ENCODE measurements around the gene HHATL.

HHATL gene

DNA sequence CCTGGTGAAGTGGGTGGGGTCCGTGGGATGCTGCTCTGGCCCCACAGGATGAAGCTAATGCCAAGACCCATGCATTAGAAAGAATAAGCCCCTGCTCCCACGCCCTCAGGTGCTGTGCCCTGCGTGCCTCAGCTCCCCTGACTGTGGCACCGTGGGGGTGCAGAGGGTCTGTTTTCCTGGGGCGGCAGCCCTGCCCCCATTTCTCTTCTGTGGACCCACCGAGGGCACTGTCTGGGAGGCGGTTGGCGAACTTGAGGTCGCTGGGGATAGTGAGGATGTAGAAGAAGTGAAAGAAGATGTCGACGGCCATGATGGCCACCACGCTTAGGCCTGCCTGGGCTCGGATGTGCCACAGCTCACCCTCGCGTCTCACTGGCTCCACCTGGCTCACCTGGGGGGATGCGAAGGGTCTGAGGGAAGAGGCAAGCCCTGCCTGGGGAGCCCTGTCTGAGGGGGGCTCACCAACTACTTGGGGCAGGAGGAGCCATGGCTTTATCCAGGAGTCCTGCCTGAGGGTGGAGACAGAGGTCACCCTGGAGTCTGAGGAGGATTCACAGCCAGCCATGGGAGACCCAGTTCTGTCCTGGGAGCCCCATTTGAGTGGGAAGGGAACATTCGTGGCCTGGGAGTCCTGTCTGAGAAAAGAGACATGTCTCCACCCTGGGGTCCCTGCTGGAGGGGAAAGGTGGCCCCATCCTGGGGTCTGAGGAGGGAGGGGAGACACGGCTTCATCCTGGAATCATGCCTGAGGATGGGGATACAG lies 5.1 kb downstream of the HHATL start:
- no peak for DNase-seq (ENCODE audit: low read depth)

DNA sequence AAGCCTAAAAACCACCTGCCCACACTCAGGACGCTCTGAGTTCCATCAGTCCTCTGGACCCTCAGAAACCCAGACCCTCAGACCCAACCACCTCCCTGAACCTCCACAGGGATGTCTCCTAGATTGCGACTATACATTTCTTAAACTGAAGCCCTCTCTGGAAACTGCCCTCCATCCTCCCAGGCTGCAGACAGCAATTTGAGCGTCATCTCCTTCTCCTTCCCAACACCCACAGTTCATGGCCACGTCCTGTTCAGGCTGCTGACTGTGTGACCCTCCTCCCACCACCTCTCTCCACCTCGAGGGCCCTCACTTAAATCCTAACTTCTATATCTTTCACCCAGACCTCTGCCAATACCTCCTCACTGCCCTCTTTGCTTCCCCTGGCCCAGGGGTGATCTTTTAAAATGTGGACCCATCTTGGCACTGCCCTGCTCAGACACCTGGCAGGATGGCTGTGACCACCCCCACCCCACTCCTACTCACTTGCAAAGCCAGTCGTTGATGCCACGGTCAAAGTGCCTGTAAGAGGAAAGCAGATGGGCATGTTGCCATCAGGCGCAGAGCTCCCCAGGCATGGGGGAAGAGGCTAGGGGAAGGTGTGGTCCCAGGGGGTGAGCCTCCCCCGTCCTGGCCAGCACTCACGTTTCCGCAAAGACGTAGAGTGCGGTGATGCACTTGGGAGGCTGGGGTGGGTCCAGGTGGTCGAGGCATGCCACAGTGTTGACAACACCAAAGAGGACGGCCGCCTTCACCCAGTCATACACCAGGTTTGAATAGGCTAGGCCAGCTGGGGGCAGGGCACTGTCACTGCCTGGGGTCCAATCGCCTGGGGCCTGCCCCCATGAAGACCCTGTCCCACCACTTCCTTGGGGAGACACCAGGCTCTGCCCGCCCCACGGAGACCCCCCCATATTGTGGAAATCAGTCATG lies 6.0 kb downstream of the HHATL start:
- DNase-seq (ENCODE audit: low read depth) = no peak

DNA sequence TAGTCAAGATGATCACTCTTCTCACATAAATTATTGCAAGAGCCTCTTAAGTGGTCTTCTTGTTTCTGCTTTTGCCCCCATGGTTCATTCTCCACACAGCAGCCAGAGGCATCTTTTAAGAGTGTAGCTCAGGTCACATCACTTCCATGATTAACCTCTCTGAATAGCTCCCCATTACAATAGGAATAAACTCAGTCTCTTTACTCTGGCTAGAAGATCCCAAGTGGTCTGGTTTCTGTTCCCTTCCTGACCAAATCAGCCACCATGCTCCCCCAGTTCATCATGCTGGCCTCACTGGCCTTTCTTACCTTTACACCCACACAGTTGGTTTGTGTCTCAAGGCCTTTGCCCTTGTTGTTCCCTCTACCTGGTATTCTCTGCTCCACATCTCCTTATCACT lies 8.2 kb downstream of the HHATL start:
- DNase-seq (ENCODE audit: low read depth) = no peak

DNA sequence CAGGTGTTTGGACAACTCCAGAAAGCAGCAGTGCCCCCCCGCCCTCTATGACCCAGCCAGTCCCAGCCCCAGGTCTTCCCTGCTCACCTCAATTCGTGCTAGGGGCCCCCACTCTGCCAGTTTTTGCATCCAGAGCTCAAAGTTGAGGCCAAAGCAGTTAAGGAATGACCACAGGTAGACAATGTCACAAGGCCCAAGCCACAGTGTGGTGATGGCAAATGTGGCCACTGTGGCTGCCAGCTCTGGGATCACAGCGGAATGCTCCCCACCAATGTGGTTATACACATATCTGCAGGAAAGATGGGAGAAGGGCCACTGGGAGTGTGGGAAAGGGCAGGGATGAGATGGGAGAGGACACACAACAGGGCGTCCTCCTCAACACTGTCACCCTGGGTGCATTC lies 9.1 kb downstream of the HHATL start:
- no peak for DNase-seq (ENCODE audit: low read depth)

DNA sequence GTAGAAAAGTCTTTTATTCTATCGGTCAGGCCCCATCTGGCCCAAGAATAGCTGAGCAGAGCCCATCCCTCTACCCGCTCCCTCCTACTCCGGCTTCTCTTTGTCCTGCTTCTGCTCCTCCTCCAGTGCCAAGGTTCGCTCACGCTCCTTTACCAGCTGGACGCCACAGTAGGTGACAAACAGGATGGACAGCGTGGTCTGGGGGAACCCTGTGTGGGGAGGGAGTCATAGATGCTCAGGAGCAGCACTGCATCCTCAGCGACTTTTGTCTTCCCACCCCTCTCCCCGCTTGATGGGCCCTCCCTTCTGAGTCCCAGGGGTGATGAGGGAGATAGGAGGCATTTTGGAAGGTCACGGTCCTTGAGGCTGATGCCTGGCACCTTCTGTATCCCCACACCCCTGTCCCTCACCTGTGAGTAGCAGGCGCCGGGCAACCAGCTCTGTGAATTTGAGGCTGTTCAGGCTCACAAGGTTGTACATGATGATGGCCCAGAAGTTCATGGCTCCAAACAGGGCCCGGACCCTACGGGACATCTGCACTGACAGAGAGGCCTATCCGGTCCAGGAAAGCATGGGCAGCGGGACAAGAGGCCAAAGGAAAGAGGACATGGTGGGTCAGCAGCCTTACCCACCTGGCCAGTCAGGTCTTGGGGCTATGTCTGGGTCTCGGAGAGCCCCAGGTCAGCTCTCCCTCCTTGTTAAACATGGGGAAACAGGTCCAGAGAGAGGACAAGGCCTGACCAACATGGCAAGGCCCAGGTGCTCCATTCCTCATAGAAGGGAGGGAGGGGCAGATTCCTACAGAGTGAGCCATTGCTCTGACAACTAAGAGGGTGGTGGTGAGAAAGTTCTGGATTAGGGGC lies 9.7 kb downstream of the HHATL start:
- DNase-seq (ENCODE audit: low read depth) = no peak

DNA sequence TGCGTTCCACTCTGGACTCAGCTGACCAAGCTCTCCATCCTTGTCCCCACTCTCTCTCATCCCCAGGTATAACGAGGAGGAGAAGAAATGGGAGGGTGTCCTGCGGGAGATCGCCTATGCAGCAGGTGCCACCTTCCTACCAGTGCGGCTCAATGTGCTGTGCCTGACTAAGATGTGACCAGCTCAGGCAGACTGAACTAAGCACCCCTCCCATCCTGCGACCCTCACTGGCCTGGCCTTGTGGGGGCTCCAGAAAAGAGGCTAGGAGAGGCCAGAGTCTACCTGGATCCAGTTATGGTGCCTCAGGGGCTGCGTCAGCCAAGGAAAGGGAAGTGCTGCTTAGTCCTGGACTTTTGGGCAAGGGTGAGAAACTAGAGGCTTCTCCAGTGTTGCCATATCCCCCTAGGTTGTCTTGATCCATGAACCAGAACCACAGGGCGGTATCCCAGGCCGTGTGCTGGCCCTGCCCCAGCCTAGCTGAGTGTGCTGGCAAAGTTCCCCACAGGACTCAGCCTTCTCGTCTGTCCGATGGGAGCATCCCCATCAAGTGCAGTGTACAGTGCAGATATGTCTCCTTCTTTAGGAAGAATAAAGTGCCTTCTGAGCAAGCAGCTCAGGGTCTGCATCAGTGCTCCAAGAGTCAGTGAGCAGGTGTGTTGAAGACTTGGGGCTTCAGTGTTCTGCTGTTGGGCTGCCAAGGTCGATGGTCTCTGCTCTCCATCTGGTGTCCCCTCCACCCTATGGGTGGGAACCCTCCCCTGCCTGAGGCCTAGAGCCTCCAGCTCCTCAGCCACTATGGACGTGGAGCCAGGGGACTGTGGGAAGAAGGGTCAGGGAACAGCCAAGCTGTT lies 10.6 kb downstream of the HHATL start:
- DNase-seq (ENCODE audit: low read depth) = no peak

DNA sequence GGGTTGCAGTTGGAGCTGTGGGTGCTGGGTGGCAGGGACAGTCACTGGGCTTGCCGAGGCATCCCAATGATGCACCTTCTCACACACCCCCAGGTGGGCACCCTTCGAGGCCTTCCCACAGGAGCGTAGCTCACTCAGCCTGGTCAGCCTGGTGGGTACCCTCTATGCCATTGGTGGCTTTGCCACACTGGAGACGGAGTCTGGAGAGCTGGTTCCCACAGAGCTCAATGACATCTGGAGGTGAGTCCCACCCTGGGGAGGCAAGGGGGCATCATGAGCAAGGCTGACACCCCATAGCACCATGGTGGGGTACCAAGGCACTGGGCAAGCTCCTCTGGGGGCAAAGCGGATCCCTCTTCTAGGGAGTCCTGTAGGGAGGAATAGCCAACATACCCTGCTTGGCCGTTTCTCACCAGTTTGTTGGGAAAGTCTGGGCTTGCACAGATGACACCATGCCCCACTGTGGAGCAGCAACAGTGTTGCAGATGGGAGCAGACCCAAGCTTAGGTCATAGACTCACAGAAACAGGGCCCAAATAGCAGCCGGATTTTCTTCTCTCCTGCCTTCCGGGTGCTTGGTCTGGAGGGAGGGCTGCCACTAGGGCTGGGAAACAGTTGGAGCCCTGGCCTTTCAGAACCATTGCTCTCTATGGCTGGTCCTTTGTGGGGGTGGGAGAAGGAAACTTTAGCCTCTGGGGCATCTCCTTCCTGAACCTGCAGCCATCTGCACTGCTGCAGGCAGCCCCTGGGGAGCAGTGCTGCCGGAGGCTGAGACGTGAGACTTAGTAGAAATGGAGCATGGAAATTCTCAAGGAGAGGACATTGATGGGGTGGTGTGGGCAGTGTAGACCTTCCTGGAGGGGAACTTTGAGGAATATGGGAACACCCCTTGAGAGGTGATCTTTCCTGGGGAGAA lies 11.6 kb downstream of the HHATL start:
- DNase-seq (ENCODE audit: low read depth) = no peak

DNA sequence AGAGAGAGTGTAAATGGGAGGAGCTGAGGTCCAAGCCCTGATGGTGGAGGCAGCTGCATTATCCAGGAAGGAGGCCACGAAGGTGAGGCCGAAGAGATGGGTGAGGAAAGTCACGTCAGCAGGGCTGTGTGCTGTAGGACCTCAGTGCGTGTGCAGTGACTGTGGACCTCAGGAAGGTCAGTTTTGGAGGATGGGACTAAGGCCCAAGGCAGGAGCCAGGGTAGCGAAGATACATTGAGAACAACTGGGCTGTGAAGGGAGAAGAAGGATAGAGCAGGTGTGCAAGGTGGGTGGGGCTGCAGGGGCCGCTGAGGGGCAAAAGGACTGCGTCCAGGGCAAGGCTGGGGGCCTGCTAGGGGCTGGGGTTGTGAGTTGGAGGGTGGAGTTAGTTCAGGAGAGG lies 12.4 kb downstream of the HHATL start:
- no peak for DNase-seq (ENCODE audit: low read depth)

DNA sequence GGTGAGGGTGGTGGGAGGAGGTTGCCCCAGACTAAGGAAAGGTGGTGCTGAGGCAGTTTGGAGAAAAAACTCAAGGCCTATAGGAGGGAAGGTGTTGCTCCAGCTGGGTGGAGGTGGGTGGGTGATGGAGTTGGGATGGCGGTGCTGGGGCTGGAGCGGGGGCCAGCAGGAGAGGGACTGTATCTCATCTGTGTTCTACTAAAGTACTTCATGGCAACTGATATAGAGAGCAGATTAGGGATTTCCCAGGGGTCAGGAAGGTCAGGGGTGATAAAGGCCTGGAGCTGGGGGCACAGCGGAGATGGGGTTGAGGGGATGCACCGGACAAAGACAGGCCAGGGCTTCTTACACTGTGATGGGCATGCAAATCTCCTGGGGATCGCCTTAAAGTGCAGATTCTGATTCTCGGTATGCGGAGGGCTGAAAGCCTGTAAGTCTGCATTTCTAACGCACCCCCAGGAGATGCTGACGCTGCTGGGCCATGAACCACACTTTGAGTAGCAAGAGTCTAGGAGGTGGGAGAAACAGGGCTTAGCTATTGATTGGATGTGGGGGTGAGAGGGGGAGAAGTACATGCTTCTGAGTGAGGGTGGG lies 13.1 kb downstream of the HHATL start:
- no peak for DNase-seq (ENCODE audit: low read depth)

DNA sequence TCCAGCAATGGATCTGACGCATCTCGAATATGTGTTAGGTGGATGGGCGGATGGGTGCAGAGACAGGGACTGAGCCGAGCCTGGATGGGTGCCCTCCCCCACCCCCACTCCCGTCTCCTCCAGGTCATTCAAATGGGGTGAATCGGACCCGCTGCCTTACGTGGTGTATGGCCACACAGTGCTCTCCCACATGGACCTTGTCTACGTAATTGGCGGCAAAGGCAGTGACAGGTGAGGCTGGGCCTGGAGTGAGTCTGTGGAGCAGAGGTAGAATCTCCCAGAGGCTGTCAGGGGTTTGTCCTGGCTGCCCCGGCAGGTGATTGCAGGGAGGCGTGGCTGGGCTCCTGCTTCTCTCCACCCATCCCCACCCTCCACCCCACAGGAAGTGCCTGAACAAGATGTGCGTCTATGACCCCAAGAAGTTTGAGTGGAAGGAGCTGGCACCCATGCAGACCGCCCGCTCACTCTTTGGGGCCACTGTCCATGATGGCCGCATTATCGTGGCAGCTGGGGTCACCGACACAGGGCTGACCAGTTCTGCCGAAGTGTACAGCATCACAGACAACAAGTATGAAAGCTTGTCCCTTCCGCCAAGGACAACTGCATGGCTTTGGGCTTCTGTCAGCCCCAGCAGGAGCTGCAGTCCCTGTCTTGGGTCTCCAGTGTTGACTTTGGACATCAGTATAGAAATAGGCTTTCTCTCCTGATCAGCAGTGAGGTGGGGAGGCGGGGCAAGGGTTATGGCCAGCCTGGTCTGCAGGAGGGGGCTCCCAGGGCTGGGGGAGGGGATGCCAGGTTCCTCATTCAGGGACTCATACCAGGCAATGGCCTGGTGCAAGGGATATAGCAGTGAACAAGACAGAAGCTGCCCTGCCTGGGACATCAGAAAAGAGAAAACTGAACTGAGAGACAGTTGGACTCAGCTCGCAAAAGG lies 13.8 kb downstream of the HHATL start:
- no peak for DNase-seq (ENCODE audit: low read depth)

DNA sequence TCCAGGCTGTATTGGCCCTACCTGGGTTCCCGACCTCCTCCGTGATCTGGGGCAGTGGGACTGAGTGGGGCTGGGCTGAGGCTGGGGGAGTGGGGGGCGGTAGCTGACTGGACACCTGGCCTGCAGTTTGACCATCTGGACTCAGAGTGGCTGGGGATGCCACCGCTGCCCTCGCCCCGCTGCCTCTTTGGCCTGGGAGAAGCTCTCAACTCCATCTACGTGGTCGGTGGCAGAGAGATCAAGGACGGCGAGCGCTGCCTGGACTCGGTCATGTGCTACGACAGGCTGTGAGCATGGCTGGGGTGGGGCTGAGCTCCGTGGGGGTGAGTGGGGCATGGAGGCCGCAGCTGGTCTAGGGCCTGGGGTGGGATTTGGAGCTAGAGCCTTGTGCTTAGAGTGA lies 14.6 kb downstream of the HHATL start:
- DNase-seq (ENCODE audit: low read depth) = no peak

DNA sequence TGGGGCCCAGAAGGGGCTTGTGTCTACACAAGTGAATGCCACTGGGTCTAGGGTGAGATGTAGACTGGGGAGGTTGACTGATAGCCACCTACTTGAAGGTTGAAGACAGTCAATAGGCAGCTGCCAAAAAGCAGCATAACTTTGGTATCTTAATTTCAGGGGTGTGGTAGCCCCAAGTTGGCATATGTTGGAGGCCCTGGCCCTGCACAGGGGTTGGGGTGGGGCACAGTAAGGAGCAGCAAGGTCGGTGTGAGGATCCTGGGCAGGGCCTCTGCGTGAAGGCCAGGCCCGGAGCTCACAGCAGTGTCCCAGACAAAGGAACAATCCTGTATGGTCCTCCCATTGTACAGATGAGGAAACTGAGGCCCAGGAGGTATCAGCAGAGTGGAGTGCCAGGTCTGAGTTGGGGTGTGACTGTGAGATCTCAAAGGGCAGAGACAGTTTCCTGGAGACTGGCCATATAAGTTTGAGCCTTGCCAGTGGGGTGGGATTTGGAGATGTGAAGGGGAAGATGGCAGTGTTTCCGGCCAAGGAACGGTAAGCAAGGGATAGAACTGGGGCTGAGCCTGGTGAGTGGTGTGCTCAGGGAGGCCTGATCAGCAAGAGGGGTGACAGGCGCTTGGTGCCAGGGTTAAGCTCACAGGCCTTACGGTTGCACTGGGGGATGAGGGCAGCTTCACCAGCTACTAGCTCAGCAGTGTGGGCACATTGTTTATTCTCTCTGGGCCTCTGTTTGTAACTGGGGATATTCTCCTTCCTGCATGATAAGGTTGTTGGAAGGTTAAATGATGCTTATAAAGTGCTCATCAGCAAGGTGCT lies 15.6 kb downstream of the HHATL start:
- DNase-seq (ENCODE audit: low read depth) = no peak

DNA sequence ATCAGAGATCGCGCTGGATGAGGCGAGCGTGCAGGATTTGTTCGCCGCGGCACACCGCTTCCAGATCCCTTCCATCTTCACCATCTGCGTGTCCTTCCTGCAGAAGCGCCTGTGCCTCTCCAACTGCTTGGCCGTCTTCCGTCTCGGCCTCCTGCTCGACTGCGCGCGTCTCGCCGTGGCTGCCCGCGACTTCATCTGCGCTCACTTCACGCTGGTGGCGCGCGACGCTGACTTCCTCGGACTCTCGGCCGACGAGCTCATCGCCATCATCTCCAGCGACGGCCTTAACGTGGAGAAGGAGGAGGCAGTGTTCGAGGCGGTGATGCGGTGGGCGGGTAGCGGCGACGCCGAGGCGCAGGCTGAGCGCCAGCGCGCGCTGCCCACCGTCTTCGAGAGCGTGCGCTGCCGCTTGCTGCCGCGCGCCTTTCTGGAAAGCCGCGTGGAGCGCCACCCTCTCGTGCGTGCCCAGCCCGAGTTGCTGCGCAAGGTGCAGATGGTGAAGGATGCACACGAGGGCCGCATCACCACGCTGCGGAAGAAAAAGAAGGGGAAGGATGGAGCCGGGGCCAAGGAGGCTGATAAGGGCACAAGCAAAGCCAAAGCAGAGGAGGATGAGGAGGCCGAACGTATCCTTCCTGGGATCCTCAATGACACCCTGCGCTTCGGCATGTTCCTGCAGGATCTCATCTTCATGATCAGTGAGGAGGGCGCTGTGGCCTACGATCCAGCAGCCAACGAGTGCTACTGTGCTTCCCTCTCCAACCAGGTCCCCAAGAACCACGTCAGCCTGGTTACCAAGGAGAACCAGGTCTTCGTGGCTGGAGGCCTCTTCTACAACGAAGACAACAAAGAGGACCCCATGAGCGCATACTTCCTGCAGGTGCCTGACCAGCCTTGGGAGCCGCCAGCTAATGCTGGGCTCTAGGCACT lies 16.4 kb downstream of the HHATL start:
- DNase-seq (ENCODE audit: low read depth) = no peak

DNA sequence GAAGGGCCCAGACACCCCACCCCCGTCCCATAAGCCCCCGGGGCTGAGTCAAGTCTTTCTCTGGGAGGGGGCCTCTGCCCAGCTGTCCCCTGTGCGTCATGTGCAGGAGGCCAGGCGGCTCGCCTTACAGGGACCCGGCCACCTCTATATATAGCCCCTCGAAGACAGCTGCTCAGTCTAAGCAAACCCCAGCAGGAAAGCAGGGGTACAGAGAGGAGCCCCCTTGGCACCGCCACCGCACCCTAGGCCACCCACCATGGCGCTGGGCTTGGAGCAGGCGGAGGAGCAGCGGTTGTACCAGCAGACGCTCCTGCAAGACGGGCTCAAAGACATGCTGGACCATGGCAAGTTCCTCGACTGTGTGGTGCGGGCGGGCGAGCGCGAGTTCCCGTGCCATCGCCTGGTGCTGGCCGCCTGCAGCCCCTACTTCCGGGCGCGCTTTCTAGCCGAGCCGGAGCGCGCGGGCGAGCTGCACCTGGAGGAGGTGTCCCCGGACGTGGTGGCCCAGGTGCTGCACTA lies 17.2 kb downstream of the HHATL start, which contains the start of gene KLHL40:
TSS of gene KLHL40 (plus strand) at position 175 of the 519 bp plus-strand sequence. CDS start at position 257, 82 bp downstream.
- DNase-seq (ENCODE audit: low read depth) = no peak

DNA sequence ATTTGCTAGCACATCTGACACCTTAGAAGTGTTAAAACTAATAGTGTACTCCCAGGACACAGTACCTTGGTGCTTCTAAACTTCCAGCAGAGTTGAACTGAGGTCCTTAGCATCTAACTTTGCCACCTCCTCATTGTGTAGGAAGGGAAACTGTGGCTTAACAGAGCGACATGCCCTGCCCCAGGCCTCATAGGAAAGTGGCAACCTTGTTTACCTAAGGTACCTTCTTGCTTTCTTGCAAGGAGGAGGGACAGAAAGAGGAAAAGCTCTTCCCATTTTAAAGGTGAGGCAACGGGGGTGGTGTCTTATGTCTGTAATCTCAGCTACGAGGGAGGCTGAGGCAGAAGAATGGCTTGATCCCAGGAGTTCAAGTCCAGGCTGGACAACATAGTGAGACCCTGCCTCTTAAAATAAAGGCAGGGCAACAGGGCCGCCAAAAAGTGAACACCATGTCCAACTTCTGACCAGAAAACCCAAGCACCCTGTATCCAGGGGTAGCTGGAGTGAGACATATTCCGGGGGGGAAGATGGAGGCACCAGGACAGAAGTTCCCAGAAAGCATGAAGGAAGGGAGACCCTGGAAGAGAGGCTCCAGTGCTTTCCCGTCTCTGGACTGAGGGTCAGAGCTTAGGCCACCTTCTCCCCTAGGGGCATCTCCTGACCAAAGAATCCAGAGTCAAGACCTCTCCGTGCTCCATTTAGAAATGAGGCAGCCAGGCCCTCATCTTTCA lies 17.8 kb downstream of the HHATL start:
- no peak for DNase-seq (ENCODE audit: low read depth)

Data from T follicular helper cell (primary cell).